Epithelial cell of proximal tubule (primary cell): ENCODE results near the gene ASCC1. TPM values are rescaled to one million over a fixed set of nuclear protein-coding genes. Genes with fewer than 3 reads are reported as not detected.

ENCODE experiments used
- DNase-seq: peaks from one replicate; pipeline ENCODE4 v3.0.0-alpha.2; 2011; ENCODE audit warnings: low read depth
- H3K4me3 ChIP-seq: 2 replicates; pipeline ENCODE4 v1.5.1; 2011; ENCODE audit warnings: low read depth, mild to moderate bottlenecking, low read length
- total RNA-seq: library from RNA; depleted of rRNA; stranded (reverse); fragments of >200 nt; gene quantifications from 2 replicates; pipeline ENCODE4 v1.2.3, GENCODE V29; 2015
- TF ChIP-seq, protein P1 (sequence below): conservative IDR thresholded peaks from 2 replicates; pipeline ENCODE4 v1.5.1; 2012; ENCODE audit warnings: low read depth, mild to moderate bottlenecking, low read length

ASCC1 gene
- total RNA-seq, 1 donor from 2014 or later, result 21.4 TPM

DNA sequence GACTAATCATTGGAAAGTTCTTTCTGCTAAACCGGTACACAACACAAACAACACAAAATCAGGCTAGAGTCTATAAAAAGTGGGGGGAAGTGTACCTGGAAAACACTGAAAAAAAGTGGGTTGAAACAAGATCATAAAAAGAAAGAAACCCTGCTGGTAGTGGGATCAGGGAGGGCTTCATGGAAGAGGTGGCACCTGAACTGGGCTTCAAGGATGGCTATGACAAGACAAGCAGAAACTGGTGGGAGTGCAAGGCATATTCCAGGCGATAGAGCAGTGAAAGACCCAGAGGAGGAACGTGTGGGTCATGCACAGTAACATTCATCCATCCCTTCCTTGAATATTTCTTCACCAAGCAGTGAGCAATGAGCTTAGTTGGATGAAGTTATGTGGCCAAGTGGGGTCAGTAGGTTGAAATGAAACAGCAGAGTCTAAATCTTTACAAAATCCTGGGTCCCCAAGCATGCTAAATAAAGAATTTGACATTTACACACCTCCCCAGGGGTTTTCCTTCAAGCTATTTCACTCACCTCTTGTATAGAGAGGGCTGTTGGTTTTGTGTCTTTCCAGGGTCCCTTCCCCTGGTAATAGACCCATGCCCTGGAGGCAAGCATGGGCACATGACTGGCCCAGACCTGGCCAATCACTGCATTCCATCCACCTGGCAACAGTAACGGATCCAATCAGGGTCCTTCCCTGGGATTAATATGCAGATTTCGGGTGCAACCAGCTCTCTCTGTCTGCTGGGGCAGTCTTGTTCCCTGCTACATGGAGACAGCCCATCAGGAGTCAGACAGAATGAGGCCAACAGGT, 165.9 kb downstream of the ASCC1 start:
- TF ChIP-seq, protein P1, sequence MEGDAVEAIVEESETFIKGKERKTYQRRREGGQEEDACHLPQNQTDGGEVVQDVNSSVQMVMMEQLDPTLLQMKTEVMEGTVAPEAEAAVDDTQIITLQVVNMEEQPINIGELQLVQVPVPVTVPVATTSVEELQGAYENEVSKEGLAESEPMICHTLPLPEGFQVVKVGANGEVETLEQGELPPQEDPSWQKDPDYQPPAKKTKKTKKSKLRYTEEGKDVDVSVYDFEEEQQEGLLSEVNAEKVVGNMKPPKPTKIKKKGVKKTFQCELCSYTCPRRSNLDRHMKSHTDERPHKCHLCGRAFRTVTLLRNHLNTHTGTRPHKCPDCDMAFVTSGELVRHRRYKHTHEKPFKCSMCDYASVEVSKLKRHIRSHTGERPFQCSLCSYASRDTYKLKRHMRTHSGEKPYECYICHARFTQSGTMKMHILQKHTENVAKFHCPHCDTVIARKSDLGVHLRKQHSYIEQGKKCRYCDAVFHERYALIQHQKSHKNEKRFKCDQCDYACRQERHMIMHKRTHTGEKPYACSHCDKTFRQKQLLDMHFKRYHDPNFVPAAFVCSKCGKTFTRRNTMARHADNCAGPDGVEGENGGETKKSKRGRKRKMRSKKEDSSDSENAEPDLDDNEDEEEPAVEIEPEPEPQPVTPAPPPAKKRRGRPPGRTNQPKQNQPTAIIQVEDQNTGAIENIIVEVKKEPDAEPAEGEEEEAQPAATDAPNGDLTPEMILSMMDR, result no peak
- DNase-seq, result no peak

DNA sequence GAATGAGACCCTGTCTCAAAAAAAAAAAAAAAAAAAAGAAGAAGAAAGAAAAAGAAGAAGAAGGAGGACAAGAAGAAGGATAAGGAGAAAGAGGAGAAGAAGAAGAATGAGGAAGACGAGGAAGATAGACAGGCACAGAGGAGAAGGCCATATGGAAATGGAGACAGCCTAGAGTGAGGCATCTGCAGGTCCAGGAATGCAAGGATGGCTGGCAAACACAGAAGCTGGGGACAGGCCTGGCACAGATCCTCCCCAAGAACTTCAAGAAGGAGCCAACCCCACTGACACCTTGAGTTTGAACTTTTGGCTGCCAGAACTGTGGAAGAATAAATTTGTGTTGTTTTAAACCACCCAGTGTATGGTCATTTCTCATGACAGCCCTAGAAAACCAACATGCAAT, 166.6 kb downstream of the ASCC1 start:
- DNase-seq, result no peak

More for the DNA sequence above, 165.9 kb downstream of the ASCC1 start:
- H3K4me3 ChIP-seq, result no peak overlapping the region

DNA sequence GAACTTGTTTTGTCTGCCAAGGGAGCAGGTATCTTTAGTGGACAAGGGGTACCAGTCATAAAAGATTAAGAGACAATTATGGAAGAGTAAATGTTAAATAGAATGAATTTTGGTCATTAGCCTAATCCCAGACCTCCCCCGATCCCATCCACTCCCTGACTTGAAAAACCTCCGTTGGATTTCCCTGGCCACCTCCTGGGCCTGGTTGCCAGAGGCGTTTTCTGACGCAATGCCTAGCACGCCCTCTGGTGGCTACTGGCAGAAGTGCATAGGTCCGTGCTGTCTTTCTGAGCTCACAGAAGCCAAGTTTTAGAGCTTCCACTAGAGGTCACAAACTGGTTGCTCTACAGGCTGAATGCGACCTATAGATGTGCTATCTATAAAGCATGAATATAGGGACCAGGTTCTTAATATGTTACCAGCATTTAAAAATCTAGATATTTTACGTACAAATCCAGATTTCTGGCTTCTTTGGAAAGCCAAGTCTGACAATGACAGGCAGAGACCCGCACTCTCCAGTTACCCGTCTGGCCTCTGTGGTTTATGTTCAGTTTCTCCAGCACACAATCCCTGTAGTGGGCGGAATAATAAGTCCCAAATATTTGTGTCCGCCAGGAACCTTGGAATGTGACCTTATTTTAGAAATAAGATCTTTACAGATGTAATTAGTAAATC, 167.5 kb downstream of the ASCC1 start:
- no peak overlapping the region for H3K4me3 ChIP-seq
- TF ChIP-seq, protein P1, result peak; percentile 100
- DNase-seq, result peak; percentile 45

More for the DNA sequence above, 166.6 kb downstream of the ASCC1 start:
- TF ChIP-seq, protein P1, result no peak
- H3K4me3 ChIP-seq, result no peak overlapping the region

Other genes with a start within 250 kb of the ASCC1 start
- gene SPOCK2, start 127.7 kb downstream of the ASCC1 start, total RNA-seq, result 27.9 and 63.7 TPM in 2 replicates
- 33.7 and 44.2 TPM in 2 replicates for gene ANAPC16, start 264 bp downstream of the ASCC1 start, total RNA-seq
- gene DDIT4, start 57.6 kb upstream of the ASCC1 start, total RNA-seq, result 33.6 and 122 TPM in 2 replicates
- 25.0 and 29.8 TPM in 2 replicates for gene DNAJB12, start 138.6 kb upstream of the ASCC1 start, total RNA-seq